Right ventricle myocardium superior (tissue), 1 donor: ENCODE measurements around the gene APOC4. TPM values are rescaled to one million over a fixed set of nuclear protein-coding genes. Genes with fewer than 3 reads are reported as not detected.
"Not testable (repeated sequence)": the region's sequence is repeated elsewhere in the genome, so short reads cannot be mapped to it uniquely, and the experiment has no call there.

Experiments used
- ATAC-seq: fragments of 200-7000 bp; cut with Tn5 transposase; one replicate; pipeline ENCODE4 v1.9.1; 2020; ENCODE audit warnings: mild to moderate bottlenecking; ENCODE audit not compliant: poor library complexity
- DNase-seq: peaks from one replicate; pipeline ENCODE4 v3.0.0-alpha.2; 2020
- intact Hi-C: fragments of 100-400 bp; cut with DNase I; formaldehyde crosslinking; loops from one replicate; pipeline ENCODE4 v1.11.2; 2022
- total RNA-seq: library from RNA; stranded (reverse); fragmentation: NEBNext Ultra II Directional; extraction: Animal tissue kit (Norgen Biotek cat#: 25700); gene quantifications from one replicate; pipeline ENCODE4 v1.2.1, GENCODE V29; 2021
- donor health status: DM: no; HTN: yes; CAD: no; lungs with severe emphysema.

APOC4 gene
- total RNA-seq, 1 donor from 2014 or later: not detected

DNA sequence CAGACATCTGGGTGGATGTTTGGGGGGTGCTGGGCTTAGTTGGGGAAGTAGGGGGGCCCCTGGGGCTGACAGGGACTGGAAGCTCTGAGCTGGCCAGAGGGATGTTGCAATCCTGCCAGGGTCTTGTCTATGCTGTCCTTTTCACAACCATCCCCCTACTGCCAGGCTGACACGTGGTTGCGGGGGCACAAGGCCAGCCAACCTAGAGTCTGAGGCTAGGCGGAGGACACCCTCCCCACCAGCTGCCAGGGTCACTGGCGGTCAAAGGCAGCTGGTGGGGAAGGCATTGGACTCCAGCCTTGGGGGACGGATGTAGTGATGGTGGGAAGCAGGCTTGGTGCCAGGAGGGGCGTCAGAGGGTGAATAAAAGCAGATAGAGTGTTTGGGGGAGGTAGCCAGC is 29.2 kb upstream of the APOC4 start:
- DNase-seq (peak; percentile 64), ATAC-seq (no peak)
- intact Hi-C loops: no loop called here

DNA sequence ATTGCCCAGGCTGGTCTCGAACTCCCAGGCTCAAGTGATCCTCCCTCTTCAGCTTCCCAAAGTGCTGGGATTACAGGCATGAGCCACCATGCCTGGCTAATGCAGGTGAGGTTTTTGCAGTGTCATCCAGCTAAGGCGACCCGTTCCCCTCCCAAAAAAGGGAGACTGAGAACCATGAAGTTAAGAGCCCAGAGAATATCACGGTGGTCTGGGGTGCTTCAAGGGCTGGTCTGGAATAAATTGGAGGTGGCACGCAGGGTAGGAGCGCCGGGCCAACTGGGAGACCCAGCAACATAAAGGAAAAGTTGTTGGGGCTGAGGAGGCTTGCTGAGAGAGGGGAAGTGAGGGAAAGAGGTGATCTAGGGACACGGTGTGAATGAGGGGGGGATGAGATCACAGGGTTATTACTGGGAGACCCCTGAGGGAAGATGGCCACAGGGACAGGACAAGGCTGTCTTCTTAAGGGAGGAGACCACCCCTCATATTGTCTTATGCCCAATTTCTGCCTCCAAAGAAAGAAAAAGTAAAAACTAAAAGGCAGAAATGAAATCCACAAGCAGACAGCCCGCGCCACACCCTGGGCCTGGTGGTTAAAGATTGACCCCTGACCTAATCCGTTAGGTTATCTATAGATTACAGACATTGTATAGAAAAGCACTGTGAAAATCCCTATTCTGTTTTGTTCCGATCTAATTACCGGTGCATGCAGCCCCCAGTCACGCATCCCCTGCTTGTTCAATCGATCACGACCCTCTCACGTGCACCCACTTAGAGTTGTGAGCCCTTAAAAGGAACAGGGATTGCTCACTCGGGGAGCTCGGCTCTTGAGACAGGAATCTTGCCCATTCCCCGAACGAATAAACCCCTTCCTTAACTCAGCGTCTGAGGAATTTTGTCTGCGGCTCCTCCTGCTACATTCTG is 28.3 kb upstream of the APOC4 start:
- intact Hi-C loops, ATAC-seq, DNase-seq: not testable (repeated sequence)

DNA sequence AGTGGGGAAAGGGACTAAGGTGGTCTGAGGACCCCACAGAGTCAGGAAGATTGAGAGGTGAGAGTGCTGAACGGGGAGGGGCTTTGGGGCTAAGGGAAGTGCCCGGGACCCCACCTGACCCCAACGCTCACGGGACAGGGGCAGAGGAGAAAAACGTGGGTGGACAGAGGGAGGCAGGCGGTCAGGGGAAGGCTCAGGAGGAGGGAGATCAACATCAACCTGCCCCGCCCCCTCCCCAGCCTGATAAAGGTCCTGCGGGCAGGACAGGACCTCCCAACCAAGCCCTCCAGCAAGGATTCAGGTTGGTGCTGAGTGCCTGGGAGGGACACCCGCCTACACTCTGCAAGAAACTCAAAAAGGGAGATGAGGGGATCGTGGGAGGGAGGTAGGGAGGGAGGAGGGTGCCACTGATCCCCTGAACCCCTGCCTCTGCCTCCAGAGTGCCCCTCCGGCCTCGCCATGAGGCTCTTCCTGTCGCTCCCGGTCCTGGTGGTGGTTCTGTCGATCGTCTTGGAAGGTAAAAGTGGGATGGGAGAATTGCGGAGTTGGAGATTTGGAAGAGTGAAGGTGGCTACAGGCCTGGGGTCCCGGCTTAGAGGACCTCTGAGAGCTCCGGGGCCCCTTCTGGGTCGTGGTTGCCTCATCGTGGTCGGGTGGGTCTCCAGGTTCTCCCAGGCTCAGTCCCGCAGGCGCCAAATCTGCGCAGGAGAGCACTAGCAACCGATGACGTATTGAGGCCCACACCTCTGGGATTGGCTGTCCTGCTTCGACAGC is 27.4 kb upstream of the APOC4 start, which contains the start of gene APOC1:
Gene APOC1 (plus strand): TSS at position 176 of the 774 bp plus-strand sequence. CDS start 284 bp downstream, at position 460.
- intact Hi-C loops: not testable (repeated sequence)
- ATAC-seq (peak; percentile 96), DNase-seq (peak; percentile 89)

DNA sequence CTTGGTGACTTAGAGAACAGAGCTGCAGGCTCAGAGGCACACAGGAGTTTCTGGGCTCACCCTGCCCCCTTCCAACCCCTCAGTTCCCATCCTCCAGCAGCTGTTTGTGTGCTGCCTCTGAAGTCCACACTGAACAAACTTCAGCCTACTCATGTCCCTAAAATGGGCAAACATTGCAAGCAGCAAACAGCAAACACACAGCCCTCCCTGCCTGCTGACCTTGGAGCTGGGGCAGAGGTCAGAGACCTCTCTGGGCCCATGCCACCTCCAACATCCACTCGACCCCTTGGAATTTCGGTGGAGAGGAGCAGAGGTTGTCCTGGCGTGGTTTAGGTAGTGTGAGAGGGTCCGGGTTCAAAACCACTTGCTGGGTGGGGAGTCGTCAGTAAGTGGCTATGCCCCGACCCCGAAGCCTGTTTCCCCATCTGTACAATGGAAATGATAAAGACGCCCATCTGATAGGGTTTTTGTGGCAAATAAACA is 17.8 kb upstream of the APOC4 start:
- DNase-seq: no peak
- ATAC-seq: no peak
- intact Hi-C loops: no loop called here

DNA sequence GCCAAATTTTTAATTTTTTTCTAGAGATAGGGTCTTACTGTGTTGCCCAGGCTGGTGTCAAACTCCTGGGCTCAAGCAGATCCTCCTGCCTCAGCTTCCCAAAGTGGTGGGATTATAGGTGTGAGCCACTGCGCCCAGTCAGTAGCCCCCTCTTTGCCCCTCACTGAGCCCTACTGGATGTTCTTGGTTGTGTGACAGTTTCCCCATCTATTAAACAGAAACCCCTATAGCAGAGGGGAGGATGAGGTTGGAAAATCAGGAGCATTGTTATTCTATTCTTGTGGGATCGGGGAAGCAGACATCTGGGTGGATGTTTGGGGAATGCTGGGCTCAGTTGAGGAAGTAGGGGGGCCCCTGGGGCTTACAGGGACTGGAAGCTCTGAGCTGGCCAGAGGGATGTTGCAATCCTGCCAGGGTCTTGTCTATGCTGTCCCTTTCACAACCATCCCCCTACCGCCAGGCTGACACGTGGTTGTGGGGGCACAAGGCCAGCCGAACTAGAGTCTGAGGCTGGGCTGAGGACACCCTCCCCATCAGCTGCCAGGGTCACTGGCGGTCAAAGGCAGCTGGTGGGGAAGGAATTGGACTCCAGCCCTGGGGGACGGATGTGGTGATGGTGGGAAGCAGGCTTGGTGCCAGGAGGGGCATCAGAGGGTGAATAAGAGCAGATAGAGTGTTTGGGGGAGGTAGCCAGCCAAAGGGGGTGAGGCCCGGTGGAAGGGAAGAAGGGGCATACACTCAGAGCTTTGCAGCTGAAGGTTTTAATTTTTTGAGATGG is 16.7 kb upstream of the APOC4 start:
- DNase-seq (peak; percentile 91), ATAC-seq (peak; percentile 84)
- intact Hi-C loops: no loop called here

DNA sequence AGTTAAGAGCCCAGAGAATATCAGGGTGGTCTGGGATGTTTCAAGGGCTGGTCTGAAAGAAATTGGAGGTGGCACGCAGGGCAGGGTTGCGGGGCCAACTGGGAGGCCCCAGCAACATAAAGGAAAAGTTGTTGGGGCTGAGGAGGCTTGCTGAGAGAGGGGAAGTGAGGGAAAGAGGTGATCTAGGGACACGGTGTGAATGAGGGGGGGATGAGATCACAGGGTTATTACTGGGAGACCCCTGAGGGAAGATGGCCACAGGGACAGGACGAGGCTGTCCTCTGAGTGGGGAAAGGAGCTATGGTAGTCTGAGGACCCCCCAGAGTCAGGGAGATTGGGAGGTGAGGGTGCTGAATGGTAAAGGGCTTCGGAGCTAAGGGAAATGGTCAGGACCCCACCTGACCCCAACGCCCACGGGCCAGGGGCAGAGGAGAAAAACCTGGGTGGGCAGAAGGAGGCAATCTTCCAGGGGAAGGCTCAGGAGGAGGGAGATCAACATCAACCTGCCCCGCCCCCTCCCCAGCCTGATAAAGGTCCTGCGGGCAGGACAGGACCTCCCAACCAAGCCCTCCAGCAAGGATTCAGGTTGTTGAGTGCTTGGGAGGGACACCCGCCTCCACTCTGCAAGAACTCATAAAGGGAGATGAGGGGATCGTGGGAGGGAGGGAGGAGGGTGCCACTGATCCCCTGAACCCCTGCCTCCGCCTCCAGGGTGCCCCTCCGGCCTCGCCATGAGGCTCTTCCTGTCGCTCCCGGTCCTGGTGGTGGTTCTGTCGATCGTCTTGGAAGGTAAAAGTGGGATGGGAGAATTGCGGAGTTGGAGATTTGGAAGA is 15.6 kb upstream of the APOC4 start:
- ATAC-seq, intact Hi-C loops, DNase-seq: not testable (repeated sequence)

DNA sequence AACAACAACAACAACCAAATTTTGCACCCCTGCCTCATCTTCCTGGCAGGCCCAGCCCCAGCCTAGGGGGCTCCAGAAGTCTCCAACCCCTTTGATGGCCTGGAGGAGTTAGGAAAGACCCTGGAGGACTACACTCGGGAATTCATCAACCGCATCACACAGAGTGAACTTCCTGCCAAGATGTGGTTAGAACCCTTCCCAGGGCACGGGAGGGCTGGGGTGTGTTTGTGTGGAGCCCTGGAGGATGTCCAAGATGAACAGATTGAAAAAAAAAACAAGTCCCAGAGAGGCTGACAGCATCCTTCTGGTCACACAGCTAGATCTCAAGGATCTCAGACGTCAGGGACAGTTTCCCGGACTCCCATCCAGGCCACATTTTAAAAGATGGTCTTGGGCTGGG is 14.3 kb upstream of the APOC4 start:
- DNase-seq (no peak), ATAC-seq (no peak)
- intact Hi-C loops: no loop called here

DNA sequence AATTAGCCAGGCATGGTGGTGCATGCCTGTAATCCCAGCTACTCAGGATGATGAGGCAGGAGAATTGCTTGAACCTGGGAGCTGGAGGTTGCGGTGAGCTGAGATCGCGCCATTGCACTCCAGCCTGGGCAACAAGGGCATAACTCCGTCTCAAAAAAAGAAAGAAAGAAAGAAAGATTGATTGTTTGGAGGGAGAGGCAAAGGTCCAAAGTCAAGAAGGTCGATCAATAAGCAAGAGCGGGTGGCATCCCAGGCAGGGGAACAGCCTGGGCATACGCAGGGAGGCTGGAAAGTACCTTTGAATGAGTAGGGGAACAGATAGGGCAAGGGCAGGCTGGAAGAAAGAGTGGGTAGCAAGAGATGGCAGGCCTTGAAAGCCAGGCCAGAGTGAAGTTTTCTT is 11.9 kb upstream of the APOC4 start:
- ATAC-seq (no peak), DNase-seq (no peak)
- intact Hi-C loops: no loop called here

DNA sequence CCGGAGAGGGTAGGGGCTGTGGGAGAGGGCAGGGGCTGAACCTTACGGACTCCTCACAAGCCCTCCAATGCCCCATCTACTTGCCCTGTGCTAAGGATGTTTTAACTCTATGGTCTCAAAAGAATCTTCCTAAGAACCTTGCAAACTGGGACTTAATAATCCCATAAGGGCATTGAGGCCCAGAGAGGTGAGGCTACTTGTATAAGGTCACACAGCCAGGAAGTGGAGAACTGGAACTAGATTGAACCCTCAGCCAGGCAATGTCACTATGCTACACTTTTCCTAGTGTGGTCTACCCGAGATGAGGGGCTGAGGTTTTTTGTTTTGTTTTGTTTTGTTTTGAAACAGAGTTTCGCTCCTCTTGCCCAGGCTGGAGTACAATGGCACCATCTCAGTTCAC is 10.5 kb upstream of the APOC4 start:
- no peak for ATAC-seq
- no peak for DNase-seq
- intact Hi-C loops: no loop called here

DNA sequence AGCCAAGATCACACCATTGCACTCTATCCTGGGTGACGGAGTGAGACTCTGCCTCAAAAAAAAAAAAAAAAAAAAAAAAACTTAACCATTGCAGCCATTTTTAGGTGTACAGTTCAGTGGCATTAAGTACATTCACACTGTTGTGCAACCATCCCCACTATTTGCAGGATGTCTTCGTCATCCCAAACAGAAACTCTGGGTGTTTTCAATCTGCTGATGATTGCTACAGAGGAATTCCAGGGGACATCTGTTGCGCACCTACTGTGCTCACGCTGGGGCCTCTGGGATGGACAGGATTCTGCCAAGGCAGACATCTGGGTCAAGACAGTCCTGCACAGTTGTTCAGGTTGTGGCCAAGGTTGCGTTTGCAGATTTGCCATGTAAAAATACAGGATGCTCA is 2.4 kb upstream of the APOC4 start:
- ATAC-seq (no peak), DNase-seq (no peak)
- intact Hi-C loops: no loop called here

DNA sequence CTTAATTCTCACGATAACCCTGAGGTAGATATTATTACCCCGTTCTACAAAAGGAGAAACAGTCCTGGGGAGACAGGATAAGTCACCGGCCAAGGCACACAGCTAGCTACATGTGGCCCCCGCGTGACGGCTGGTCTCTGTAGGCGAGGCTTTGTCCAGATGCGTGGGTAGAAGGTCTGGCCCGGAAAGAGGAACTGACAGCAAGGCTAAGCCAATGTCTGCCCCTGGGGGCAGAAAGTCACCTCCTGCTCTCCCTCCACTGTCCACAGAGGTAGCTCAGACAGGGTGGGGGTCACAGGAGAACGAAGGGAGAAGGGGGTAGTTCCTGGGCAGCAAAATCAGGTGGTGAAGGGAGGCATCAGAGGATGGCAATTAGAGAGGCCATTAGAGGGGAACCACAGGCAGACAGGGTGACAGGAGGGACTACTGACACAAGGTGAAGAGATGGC is 1.8 kb downstream of the APOC4 start:
- DNase-seq: peak; percentile 66
- intact Hi-C loops: no loop called here

DNA sequence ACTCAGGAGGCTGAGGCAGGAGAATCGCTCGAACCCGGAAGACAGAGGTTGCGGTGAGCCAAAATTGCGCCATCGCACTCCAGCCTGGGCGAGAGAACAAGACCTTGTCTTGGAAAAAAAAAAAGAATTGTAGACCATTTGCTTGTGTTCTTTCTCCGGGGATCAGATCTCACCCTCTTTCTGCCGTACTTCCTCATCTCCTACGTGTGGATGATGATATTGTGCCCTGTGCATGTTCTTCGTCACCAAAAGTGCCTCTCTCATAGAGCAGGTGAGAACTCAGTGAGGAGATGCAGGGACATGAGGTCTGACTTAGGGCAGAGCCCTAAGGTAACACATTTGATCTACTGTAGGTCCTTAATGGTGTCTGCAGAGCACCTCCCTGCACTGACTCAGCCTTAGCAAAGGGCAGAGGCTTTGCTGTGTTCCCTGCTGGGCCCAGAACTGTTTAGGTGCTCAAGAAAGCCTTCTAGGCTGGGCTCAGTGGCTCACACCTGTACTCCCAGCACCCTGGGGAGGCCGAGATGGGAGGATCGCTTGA is 5.1 kb downstream of the APOC4 start:
- ATAC-seq (no peak), DNase-seq (no peak)
- intact Hi-C loops: no loop called here

More for the DNA sequence above, 1.8 kb downstream of the APOC4 start:
- peak; percentile 55 for ATAC-seq

DNA sequence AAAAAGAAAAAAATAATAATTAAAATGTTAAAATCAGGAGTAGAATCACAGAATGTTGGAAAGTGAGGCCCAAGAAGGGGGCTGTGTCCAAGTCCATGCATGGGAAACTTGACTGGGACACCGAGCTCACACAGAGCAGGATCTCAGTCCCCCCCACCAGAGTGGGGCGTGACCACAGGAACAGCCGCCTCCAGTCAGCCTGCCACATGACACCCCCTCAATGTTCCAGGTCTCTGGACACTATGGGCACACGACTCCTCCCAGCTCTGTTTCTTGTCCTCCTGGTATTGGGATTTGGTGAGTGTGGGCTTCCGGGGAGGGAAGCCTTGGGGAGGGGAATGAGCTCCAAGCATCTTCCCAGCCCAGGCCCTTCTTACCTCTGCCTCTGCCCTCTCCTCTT is 6.2 kb downstream of the APOC4 start:
- DNase-seq (no peak), ATAC-seq (no peak)
- intact Hi-C loops: no loop called here

DNA sequence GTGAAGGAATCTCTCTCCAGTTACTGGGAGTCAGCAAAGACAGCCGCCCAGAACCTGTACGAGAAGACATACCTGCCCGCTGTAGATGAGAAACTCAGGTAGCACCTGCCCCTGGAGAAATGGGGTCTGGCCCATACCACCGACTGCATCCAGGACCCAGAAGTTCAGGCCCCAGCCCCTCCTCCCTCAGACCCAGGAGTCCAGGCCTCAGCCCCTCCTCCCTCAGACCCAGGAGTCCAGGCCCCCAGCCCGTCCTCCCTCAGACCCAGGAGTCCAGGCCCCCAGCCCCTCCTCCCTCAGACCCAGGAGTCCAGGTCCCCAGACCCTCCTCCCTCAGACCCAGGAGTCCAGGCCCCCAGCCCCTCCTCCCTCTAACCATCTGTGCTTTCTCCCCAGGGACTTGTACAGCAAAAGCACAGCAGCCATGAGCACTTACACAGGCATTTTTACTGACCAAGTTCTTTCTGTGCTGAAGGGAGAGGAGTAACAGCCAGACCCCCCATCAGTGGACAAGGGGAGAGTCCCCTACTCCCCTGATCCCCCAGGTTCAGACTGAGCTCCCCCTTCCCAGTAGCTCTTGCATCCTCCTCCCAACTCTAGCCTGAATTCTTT is 6.8 kb downstream of the APOC4 start:
- intact Hi-C loops: no loop called here
- DNase-seq (no peak), ATAC-seq (no peak)

DNA sequence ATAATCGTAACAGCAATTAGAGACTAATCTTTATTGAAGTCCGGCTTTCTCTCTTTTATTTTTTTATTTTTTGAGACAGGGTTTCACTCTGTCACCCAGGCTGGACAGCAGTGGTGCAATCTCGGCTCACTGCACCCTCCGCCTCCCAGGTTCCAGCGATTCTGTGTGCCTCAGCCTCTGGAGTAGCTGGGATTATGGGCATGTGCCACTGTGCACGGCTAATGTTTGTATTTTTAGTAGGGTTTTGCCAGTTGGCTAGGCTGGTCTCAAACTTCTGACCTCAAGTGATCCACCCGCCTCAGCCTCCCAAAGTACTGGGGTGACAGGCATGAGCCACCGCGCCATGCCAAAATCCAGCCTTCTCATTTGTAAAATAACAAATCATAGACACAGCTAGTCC is 7.5 kb downstream of the APOC4 start:
- intact Hi-C loops: no loop called here
- DNase-seq (no peak), ATAC-seq (no peak)

DNA sequence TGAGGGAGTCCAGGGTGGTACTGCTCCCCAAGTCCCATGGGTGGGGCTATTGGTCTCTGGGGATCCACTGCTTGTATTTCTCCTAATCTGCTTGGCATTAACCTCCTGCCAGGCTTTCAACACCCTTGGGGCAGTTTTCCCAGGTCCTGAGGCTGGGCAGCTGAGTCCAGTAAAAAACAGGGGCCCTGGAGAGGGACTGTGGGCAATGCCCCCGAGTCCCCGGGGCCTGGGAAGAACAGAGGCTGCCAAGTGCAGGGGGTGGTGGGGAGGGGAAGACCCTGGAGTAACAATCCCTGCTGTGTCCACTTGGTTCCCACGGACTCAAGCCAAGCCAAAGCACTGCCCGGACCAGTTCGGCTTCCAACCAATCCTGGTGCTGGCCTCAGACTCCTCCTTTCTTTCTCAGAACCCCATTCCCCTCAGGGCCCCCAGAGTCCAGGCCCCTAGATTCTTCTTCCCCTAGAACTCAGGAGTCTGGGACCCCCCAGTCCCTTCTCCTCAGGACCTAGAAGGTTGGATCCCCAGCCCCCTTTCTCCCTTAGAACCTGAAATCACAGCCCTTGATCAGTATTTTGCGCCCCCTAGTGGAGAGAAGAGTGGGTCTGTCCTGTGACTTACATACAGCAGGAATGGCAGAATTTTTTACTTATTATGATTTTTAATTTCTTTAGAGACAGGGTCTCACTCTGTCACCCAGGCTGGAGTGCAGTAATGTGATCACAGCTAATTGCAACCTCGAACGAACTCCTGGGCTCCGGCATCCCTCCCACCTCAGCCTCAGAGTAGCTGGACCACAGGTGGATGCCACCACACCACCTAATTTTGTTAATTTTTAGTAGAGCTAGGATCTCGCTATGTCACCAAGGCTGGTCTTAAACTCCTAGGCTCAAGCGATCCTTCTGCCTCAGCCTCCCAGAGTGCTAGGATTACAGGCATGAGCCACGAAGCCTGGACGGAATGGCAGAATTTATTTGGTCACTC is 9.4 kb downstream of the APOC4 start:
- intact Hi-C loops: loop anchor here (2.0 kb wide), 1 partner anchor 47 kb away; the partner anchor contains the start of gene APOE
- DNase-seq (no peak), ATAC-seq (no peak)
